ENCODE measurements around the gene CUL1.

GRCh38 chr7:148825338-148825737 is 126.6 kb downstream of the CUL1 start:
- no peak for TF ChIP-seq CTCF (IDR thresholded peaks at IDR 0.05; ENCODE audit: extremely low read depth in 1 of 2, insufficient read depth in 1 of 2, low read depth in 1 of 2, low read length in 2 of 2)
- no peak for TF ChIP-seq POLR2A (IDR thresholded peaks at IDR 0.05; ENCODE audit: low read depth, low read length)
